A549 (cell line): ENCODE results near the gene ABCB4. TPM values are rescaled to one million over a fixed set of nuclear protein-coding genes. Genes with fewer than 3 reads are reported as not detected.

Experiments used
- ATAC-seq, 2 experiments: fragments of 200-7000 bp in 1 of 2; fragments of >200 bp in 1 of 2; cut with Nextera tagmentation in 1 of 2; cut with Tn5 transposase in 1 of 2; 3 replicates each; pipeline versions ENCODE4 v1.8.0 to v1.9.1; 2018 to 2020; ENCODE audit warnings: mild to moderate bottlenecking in 1 of 2, moderate library complexity in 1 of 2
- CTCF ChIA-PET: fragments of 300-600 bp; sonication (Branson Sonifier 250); formaldehyde crosslinking; extraction: SDS; loops from one replicate; lab custom pipeline; 2021; ENCODE audit warnings: antibody characterized with exemption, inconsistent platforms; lab: Yijun Ruan, JAX
- POLR2A ChIA-PET: fragments of 350-600 bp; formaldehyde crosslinking; extraction: SDS; loops from one replicate; lab custom pipeline; 2021; ENCODE audit warnings: antibody characterized with exemption, inconsistent platforms; lab: Yijun Ruan, JAX
- DNase-seq, 2 experiments: peaks; one replicate each; pipeline versions ENCODE4 v3.0.0 to v3.0.0-alpha.2; 2011 to 2016; ENCODE audit warnings: low read depth in 1 of 2, low spot score in 1 of 2
- FAIRE-seq: peaks from 2 replicates; lab custom pipeline; 2011; peaks lifted over from hg19 to GRCh38; lab: Jason Lieb, UNC
- H3K27ac ChIP-seq, 2 experiments: fragments of >200 bp; sonication (Bioruptor Twin); formaldehyde crosslinking; 3 replicates each; pipeline ENCODE4 v1.5.1; 2016 to 2017
- H3K4me1 ChIP-seq: fragments of >200 bp; sonication (Bioruptor Twin); formaldehyde crosslinking; 3 replicates; pipeline ENCODE4 v1.6.1; 2016
- H3K4me2 ChIP-seq: fragments of >200 bp; sonication (Bioruptor Twin); formaldehyde crosslinking; 3 replicates; pipeline ENCODE4 v1.6.1; 2016
- H3K4me3 ChIP-seq: fragments of >200 bp; sonication (Bioruptor Twin); formaldehyde crosslinking; 3 replicates; pipeline ENCODE4 v1.5.1; 2016
- H3K9me3 ChIP-seq: fragments of >200 bp; sonication (Bioruptor Twin); formaldehyde crosslinking; 3 replicates; pipeline ENCODE4 v1.6.1; 2016
- ATOH8 ChIP-seq: fragments of 250-450 bp; sonication (Bioruptor Pico); IDR thresholded peaks from 2 replicates; pipeline ENCODE4 v1.5.0; 2020; ENCODE audit warnings: low read depth, mild to moderate bottlenecking, moderate library complexity
- CBX2 ChIP-seq: fragments of 200-600 bp; sonication (generic); IDR thresholded peaks from 2 replicates; pipeline ENCODE4 v1.6.1; 2016; ENCODE audit warnings: low read depth, mild to moderate bottlenecking, borderline replicate concordance
- CEBPB ChIP-seq, 2 experiments: fragments of >200 bp in 1 of 2; sonication (Bioruptor Twin) in 1 of 2; formaldehyde crosslinking in 1 of 2; IDR thresholded peaks; 2 replicates each; pipeline ENCODE4 v1.6.1; 2012 to 2016
- CHD2 ChIP-seq: fragments of 150-350 bp; IDR thresholded peaks from 2 replicates; pipeline ENCODE4 v1.6.1; 2014; ENCODE audit warnings: low read length; ENCODE audit not compliant: partially characterized antibody
- CHD4 ChIP-seq: fragments of 200-600 bp; sonication (generic); IDR thresholded peaks from 2 replicates; pipeline ENCODE4 v1.6.1; 2016; ENCODE audit warnings: antibody characterized with exemption, mild to moderate bottlenecking, borderline replicate concordance
- CTCF ChIP-seq: fragments of >200 bp; sonication (Bioruptor Twin); formaldehyde crosslinking; IDR thresholded peaks from 3 replicates; pipeline ENCODE4 v1.5.1; 2016
- EHF ChIP-seq: fragments of 250-450 bp; sonication (Bioruptor Pico); IDR thresholded peaks from 2 replicates; pipeline ENCODE4 v1.5.0; 2020; ENCODE audit warnings: mild to moderate bottlenecking
- ELK1 ChIP-seq: fragments of 150-350 bp; IDR thresholded peaks from 2 replicates; pipeline ENCODE4 v1.6.1; 2014; ENCODE audit warnings: low read depth, mild to moderate bottlenecking, low read length
- EP300 ChIP-seq, 2 experiments: fragments of >200 bp; sonication (Bioruptor Twin); formaldehyde crosslinking; IDR thresholded peaks; 2 replicates in 1 of 2; 3 replicates in 1 of 2; pipeline ENCODE4 v1.6.1; 2016 to 2017
- HOXB13 ChIP-seq: fragments of 250-450 bp; sonication (Bioruptor Pico); IDR thresholded peaks from 2 replicates; pipeline ENCODE4 v1.5.0; 2020; ENCODE audit warnings: low read depth, mild to moderate bottlenecking, moderate library complexity
- MAFK ChIP-seq: fragments of 450-650 bp; IDR thresholded peaks from 2 replicates; pipeline ENCODE4 v1.6.1; 2014; ENCODE audit not compliant: partially characterized antibody
- MYC ChIP-seq: IDR thresholded peaks from 2 replicates; pipeline ENCODE4 v1.6.1; 2012; ENCODE audit warnings: mild to moderate bottlenecking, inconsistent platforms, low read length, improper control_type of control experiment, borderline replicate concordance
- NPAS2 ChIP-seq: fragments of 250-450 bp; sonication (Bioruptor Pico); IDR thresholded peaks from 2 replicates; pipeline ENCODE4 v1.8.0; 2022; ENCODE audit warnings: mild to moderate bottlenecking, moderate library complexity, borderline replicate concordance
- PBX3 ChIP-seq: IDR thresholded peaks from 2 replicates; pipeline ENCODE4 v1.6.1; 2012
- RAD21 ChIP-seq, 2 experiments: fragments of >200 bp in 1 of 2; sonication (Bioruptor Twin) in 1 of 2; formaldehyde crosslinking in 1 of 2; IDR thresholded peaks in 1 of 2; conservative IDR thresholded peaks in 1 of 2; 2 replicates in 1 of 2; 3 replicates in 1 of 2; pipeline ENCODE4 v1.6.1; 2012 to 2018; ENCODE audit warnings: inconsistent platforms in 1 of 2
- SREBF2 ChIP-seq: fragments of 450-650 bp; IDR thresholded peaks from 2 replicates; pipeline ENCODE4 v1.6.1; 2014; ENCODE audit warnings: mild to moderate bottlenecking, moderate library complexity
- ZC3H11A ChIP-seq: fragments of 450-650 bp; IDR thresholded peaks from 2 replicates; pipeline ENCODE4 v1.6.1; 2014; ENCODE audit warnings: antibody characterized with exemption, mild to moderate bottlenecking
- ZFP36 ChIP-seq: fragments of 450-650 bp; IDR thresholded peaks from 2 replicates; pipeline ENCODE4 v1.6.1; 2014; ENCODE audit warnings: borderline replicate concordance; ENCODE audit not compliant: partially characterized antibody
- WGBS: methylation state at CpG from one replicate; pipeline ENCODE4 v1.1.6; 2017; ENCODE audit errors: missing lambda C conversion rate; 5-methylcytosine and 5-hydroxymethylcytosine counted together
- polyA plus RNA-seq, 4 experiments: library from polyadenylated mRNA; depleted of rRNA in 3 of 4; stranded (reverse); fragments of >200 nt; fragmentation: RNase III in 1 of 4; extraction: RNeasy Plus Mini Kit Qiagen cat#74134 plus additional on column Dnase treatment in 1 of 4; gene quantifications; 2 replicates in 3 of 4; 3 replicates in 1 of 4; pipeline ENCODE4 v1.2.3, GENCODE V29; 2011 to 2017
- TF ChIP-seq, protein P1 (sequence below): fragments of 250-450 bp; sonication (Bioruptor Pico); IDR thresholded peaks from 2 replicates; pipeline ENCODE4 v1.5.0; 2021; ENCODE audit warnings: mild to moderate bottlenecking, moderate library complexity, borderline replicate concordance
- TF ChIP-seq, protein P2 (sequence below): IDR thresholded peaks from 2 replicates; pipeline ENCODE4 v1.6.1; 2012; ENCODE audit warnings: low read depth, borderline replicate concordance

ABCB4 gene
- polyA plus RNA-seq, 2 of the 4 experiments (the other 2 are of a cell fraction) = 0.12 TPM; not detected in 1

GRCh38 chr7:87359366-87359765, 116.1 kb downstream of the ABCB4 start:
- H3K4me3 ChIP-seq = no peak overlapping the region
- peaks cover 14% of the 10 kb centered on the region; the same call in 2 of the 3 replicates for H3K9me3 ChIP-seq
- ChIA-PET POLR2A (no interaction called here), CTCF (no interaction called here)
- no peak for FAIRE-seq
- no peak overlapping the region for H3K4me2 ChIP-seq
- H3K27ac ChIP-seq = no peak overlapping the region
- H3K4me1 ChIP-seq = no peaks in the 10 kb centered on the region
- WGBS = 88% methylated on average over 2 of the region's 2 CpGs
- no peak for DNase-seq
- ATAC-seq = no peak
- no peak for TF ChIP-seq CTCF
- no peak for TF ChIP-seq MAFK
- no peak for TF ChIP-seq CHD4
- no peak for TF ChIP-seq NPAS2 (CRISPR knock-in tag)
- TF ChIP-seq CEBPB (IDR thresholded peaks at IDR 0.05) = no peak
- TF ChIP-seq, protein P1, sequence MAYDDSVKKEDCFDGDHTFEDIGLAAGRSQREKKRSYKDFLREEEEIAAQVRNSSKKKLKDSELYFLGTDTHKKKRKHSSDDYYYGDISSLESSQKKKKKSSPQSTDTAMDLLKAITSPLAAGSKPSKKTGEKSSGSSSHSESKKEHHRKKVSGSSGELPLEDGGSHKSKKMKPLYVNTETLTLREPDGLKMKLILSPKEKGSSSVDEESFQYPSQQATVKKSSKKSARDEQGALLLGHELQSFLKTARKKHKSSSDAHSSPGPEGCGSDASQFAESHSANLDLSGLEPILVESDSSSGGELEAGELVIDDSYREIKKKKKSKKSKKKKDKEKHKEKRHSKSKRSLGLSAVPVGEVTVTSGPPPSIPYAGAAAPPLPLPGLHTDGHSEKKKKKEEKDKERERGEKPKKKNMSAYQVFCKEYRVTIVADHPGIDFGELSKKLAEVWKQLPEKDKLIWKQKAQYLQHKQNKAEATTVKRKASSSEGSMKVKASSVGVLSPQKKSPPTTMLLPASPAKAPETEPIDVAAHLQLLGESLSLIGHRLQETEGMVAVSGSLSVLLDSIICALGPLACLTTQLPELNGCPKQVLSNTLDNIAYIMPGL = no peak

- FAIRE-seq (no peak), DNase-seq (no peak), ATAC-seq (no peak)
- Histone ChIP-seq H3K4me2 (no peak overlapping the region), H3K4me3 (no peak overlapping the region), H3K9me3 (peaks cover 25% of the 10 kb centered on the region), H3K4me1 (no peaks in the 10 kb centered on the region), H3K27ac (no peak overlapping the region)
- TF ChIP-seq, protein P2, sequence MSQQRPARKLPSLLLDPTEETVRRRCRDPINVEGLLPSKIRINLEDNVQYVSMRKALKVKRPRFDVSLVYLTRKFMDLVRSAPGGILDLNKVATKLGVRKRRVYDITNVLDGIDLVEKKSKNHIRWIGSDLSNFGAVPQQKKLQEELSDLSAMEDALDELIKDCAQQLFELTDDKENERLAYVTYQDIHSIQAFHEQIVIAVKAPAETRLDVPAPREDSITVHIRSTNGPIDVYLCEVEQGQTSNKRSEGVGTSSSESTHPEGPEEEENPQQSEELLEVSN = no peak
- TF ChIP-seq SREBF2 = no peak
- TF ChIP-seq HOXB13 (CRISPR knock-in tag) = no peak
- TF ChIP-seq NPAS2 (CRISPR knock-in tag) = no peak
- no peak for TF ChIP-seq PBX3
- no peak for TF ChIP-seq EP300 (IDR thresholded peaks at IDR 0.05)
- TF ChIP-seq MYC = no peak
- TF ChIP-seq EHF (CRISPR knock-in tag) = no peak
- TF ChIP-seq ELK1 = no peak
- TF ChIP-seq CHD2 = no peak
- POLR2A ChIA-PET = no interaction called here
- 73% methylated on average over 1 of the region's 1 CpG for WGBS
- CTCF ChIA-PET = interaction anchor here (1.4 kb wide), 2 partner anchors 8 to 10 kb away, joined by 3 to 5 read pairs; no protein-coding TSS in a partner anchor
Observed at GRCh38 chr7:87356448-87356847, 119.0 kb downstream of the ABCB4 start.

DNA sequence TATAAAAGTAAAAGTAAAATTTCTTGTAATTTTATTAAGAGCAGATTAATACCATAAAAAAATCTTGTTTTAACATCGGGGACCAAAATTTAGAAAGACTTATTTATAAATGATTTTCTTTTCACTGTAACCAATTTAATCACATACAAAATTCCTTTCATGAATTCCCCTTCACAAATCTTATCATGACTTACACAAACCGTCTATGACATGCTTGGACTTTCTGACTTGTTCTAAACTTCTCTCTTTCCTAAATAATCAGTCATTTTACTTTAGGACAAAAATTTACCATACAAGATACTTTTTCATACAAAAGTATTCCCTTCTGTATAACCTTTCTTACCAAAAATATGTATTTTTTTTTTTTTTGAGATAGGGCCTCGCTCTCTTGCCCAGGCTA, 120.7 kb downstream of the ABCB4 start:
- DNase-seq (peak in 1 of 2 experiments; percentile 49), FAIRE-seq (no peak), ATAC-seq (no peak)
- TF ChIP-seq RAD21 (conservative IDR thresholded peaks at IDR 0.05 in 1 of 2, IDR thresholded peaks at IDR 0.05 in 1 of 2) (no peak), CBX2 (no peak), ATOH8 (no peak), MAFK (no peak), ZFP36 (peak; percentile 96), ZC3H11A (no peak)
- Histone ChIP-seq H3K4me1 (no peaks in the 10 kb centered on the region), H3K27ac (no peak overlapping the region), H3K9me3 (peaks cover 25% of the 10 kb centered on the region), H3K4me2 (no peak overlapping the region), H3K4me3 (no peak overlapping the region)
- WGBS = 59% methylated on average over 3 of the region's 3 CpGs
- POLR2A ChIA-PET = no interaction called here
- CTCF ChIA-PET = interaction anchor here (1.6 kb wide), 1 partner anchor 9 kb away, joined by 7 read pairs; the partner anchor contains the start of gene CROT
